Left lobe of liver (tissue), 2 donors: ENCODE measurements around the gene PLD4. TPM values are rescaled to one million over a fixed set of nuclear protein-coding genes. Genes with fewer than 3 reads are reported as not detected.
A peak's percentile ranks its signal among the peaks of the same experiment; 100 is the strongest.
"Not testable (repeated sequence)": the region's sequence is repeated elsewhere in the genome, so short reads cannot be mapped to it uniquely, and the experiment has no call there.

Experiments used
- ATAC-seq: fragments of 200-7000 bp; cut with Tn5 transposase; one replicate; pipeline ENCODE4 v1.9.1; 2020; ENCODE audit warnings: mild to moderate bottlenecking, moderate library complexity
- DNase-seq: peaks from one replicate; pipeline ENCODE4 v3.0.0-alpha.2; 2020; ENCODE audit warnings: low spot score
- total RNA-seq: library from RNA; stranded (reverse); gene quantifications from one replicate; pipeline ENCODE4 v1.2.1, GENCODE V29; 2021
- donor health status: DM: no; HTN: no; CAD: no; lungs with moderate emphysema.
- donor health status: DM: no; HTN: yes; CAD: no.

The PLD4 gene
- total RNA-seq, 1 donor from 2014 or later: not detected

DNA sequence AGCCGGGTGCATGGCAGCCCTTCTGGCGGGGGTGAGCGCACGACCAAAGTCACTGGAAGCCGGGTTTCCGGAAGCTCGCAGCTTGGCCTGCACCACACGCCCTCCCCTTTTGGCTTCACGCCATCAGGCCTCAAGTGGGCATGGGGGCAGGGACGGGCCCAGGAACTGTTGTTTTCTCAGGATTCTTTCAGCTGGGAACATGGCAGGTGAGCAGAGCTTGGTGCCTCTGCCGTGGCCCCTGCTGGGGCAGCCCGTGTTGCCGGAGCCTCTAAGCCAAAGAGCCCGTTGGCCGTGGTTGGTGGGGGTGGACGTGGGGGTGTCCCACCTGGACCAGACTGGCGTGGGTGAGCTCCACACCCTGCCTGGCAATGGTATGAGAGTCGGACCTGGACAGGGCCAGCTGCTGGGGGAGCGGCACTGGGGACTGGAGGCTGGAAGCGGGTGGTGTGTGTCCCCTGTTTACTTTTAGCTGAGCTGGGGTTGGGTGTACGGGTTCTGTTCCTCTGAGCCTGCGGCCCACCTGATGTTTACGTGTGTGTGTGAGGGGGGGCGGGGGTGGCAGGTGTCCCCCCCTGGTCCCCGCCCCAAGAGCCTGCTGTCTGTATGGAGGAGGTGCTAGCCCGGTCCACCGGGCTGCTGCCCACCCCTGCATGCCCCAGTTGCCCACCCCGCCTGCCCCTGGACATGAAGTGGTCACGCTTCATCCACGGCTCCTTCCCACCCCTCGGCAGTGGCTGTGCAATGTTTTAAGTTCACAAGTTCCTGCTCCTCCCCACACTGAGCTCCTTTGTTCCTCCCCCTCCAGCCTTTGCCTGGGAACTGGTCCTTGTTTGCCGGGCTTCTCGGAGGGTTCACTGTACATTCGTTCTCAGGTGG lies 28.7 kb upstream of the PLD4 start:
- ATAC-seq: peak; percentile 4
- DNase-seq: peak; percentile 49

DNA sequence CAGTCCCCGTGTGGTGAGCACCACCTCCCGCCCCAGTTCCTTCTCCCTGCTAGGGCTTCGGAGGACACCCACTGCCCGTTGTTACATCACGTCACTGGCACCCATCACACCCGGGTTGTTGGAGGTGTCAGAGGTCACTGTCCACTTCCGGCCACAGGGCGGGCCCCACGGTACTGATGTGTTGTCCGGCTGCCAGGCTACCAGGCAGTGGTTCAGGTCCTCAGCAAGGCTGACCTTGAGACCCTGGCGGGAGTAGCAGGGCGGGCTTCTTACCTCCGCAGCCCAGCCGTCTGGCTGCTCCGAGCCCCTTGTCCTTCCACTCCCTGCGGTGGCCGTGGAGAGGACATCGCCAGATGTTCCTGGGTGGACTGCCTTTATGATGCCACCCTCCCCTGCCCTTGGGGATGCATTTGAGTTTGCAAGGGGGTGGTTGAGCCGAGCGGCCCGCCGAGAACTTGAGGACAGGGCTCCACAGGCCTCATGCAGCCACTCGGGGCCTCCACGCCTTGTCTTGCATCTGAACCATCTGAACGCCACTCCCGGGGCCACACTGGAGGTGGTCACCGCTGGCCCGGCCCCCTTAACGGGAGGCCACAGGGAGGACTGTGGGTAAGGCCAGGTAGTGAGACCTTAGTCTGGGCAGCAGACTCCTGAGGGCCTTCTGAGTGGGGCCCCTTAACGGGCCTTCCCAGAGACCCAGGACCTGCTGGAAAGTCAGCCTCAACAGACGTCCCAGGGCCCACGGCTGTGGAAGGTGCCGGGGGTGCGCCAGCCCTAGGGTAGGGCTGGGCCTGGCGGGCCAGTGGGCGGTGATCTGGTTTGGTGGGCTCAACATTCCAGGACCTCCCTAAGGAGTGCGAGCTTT lies 27.1 kb upstream of the PLD4 start:
- ATAC-seq: no peak
- no peak for DNase-seq

DNA sequence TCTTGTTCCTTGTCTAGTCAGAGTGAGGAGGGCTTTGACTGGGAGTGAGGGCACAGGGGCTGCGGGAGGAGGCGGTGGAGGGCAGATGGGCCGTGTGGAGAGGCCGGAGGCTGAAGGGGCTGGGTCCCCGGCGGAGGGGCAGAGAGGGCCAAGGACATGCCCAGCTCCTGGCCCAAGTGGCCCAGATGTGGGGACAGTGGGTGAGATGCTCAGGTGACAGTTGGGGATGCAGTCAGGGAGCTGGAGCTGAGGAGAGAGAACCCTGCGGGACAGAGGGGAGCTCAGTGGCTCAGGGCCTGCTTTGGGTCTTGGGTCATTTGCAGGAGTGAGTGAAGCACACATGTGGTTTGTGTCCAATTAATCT lies 26.5 kb upstream of the PLD4 start:
- DNase-seq (no peak), ATAC-seq (no peak)

DNA sequence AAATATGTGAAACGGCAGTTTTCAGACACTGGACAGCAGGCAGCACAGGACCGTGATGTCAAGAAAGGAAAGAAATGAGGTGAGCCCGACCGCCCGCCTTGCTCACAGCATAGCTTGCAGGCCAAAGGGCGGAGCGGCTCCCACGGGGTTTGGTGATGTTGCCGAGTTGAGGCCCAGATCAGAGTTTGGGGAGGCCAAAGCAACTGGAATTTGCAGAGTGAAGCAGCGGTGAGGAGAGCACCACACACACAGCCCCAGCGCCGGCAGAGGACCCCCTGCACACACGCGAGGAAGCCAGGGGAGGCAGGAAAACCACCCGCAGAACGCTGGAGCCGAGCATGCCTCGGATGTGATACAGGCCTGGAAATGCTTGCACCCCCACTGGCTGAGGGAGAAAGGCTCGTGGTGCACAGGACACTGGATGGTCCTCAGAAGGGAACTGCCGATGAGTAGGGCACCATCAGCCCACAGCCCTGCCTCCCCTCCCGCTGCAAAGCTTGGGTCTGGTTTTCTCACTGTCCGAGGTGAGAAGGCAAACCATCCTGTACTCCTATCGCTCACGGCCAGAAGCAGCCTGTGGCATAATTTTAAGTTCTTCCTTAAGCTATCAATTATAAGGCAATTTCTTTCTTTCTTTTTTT lies 25.7 kb upstream of the PLD4 start:
- no peak for DNase-seq
- no peak for ATAC-seq

DNA sequence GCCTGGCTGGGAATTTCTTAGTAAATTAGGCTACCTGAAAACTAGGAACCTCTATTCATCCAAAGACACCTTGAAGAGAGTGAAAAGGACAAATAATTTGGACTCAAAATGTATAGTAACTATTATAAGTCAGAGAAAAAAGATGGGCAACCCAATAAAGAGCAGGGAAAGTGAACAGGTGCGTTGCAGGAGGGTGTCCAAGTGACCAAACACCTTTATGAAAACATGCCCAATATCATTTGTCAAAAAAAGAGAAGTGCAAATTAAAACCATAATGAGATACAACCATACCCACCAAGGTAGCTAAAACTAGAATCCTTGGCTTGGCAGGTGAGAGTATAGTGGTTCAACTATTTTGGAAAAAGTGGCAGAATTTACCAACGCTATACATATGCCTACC lies 24.9 kb upstream of the PLD4 start:
- ATAC-seq: no peak
- no peak for DNase-seq

DNA sequence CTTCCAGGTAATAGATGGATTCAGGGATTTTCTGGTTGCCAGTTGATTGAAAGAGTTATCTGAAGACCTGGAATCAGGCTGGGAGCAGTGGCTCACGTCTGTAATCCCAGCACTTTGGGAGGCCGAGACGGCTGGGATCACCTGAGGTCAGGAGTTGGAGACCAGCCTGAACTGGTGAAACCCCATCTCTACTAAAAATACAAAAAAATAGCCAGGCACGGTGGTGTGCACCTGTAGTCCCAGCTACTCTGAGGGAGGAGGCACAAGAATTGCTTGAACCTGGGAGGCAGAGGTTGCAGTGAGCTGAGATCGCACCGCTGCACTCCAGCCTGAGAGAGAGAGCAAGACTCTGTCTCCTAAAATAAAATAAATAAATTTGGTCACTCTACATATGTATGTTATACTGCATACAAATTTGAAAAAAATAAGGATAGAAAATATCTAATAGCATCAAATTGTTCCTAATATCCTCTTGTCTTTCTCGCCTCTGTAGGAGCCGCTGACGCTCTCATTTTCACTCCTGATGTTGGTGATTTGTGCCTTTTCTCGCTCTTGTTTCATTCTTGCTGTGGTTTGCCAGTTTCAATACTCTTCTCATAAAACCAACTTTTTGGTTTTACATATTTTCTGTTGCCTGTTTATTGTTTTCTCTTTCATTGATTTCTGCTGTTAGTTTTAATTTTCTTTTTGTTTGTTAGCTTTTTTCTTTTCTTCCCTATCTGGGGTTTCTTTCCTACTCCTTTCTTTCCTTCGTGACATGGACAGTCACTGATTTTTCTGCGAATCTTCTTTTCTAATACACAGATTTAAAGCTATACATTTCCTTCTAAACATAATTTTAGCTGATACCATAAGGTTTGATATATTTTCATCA lies 23.8 kb upstream of the PLD4 start:
- DNase-seq (no peak), ATAC-seq (no peak)

DNA sequence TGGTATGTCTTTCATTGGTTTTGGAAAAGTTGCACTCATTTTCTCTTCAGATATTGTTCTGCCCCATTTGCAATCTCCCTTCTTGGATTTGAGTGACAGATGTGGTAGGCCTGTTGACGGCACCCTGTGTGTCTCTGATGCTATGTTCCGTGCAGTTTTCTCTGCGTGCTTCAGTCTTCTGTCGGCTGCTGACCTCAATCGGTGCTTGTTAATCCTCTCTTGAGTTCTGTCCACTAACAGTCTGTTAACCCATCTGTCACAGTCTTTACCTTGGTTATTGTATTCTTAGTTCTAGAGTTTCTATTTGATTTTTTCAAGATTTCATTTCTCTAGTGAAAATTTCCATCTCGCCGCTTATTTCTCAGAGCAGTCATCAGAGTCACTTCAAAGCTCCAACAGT lies 20.7 kb upstream of the PLD4 start:
- no peak for ATAC-seq

DNA sequence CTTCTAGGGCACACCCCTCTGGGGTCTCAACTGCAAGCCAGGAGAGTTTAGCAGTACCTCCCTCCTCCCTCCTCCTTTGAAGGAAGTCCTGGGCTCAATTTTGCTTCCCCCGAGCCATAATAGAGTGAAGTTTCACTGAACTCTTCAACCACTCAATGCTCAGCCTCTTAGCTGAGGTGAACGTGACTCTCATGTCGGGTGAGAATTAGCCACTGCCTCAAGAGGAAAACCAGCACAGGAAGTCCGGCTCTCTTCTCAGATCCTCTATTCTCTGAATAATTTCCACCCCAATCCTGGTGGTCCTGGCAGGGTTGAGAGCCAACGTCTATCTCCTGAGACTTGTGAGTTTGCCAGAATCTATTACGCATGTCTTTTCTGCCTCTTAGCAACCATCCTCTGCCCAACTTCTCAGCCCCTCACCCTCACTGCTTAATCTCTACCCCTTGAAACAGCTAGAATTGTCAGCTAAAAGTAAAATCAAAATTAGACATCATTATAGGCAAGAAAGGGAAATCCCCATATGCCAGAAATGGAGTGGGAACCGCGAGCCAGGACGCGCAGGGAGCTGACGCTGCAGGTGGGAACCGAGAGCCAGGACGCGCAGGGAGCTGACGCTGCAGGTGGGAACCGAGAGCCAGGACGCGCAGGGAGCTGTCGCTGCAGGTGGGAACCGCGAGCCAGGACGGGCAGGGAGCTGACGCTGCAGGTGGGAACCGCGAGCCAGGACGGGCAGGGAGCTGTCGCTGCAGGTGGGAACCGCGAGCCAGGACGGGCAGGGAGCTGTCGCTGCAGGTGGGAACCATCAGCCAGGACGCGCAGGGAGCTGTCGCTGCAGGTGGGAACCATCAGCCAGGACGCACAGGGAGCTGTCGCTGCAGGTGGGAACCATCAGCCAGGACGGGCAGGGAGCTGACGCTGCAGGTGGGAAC lies 19.8 kb upstream of the PLD4 start:
- not testable (repeated sequence) for DNase-seq, ATAC-seq

More for the DNA sequence above, 20.7 kb upstream of the PLD4 start:
- DNase-seq: no peak

DNA sequence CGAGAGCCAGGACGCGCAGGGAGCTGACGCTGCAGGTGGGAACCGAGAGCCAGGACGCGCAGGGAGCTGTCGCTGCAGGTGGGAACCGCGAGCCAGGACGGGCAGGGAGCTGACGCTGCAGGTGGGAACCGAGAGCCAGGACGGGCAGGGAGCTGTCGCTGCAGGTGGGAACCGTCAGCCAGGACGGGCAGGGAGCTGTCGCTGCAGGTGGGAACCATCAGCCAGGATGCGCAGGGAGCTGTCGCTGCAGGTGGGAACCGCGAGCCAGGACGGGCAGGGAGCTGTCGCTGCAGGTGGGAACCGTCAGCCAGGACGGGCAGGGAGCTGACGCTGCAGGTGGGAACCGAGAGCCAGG lies 19.1 kb upstream of the PLD4 start:
- not testable (repeated sequence) for DNase-seq, ATAC-seq

DNA sequence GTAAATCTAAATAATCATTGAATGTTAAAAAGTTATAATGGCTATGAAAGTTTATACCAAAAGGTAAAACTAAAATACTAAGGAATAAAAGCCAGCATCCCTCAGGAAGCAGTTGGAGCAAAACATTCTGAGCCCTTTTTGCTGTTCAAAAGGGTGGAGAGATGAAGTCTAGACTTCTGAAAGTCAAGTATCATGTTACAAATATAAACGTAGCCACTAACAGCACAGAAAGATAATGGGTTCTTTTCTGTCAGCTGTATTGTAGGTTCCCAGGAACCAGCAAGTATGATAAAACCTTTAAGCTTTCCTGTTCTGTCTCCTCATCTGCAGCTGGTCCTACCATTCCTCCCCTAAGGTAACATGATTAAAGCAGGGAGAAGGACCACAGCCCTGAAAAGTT lies 16.4 kb upstream of the PLD4 start:
- DNase-seq (no peak), ATAC-seq (no peak)

DNA sequence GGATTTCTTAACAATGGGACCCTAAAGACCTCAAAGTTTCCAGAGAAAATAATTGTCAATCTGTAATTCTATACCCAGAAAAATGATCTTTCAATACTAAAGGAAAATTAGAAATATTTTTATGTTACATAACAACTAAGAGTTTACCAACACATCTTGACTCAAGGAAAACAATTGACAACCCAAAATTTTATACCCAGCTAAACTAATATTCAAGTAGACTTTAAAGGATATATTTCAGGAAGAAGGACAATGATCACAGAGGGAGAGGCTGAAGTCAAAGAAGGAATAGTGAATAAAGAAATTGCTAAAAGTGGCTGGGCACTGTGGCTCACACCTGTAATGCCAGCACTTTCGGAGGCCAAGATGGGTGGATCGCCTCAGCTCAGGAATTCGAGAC lies 12.6 kb upstream of the PLD4 start:
- no peak for ATAC-seq
- DNase-seq: no peak

DNA sequence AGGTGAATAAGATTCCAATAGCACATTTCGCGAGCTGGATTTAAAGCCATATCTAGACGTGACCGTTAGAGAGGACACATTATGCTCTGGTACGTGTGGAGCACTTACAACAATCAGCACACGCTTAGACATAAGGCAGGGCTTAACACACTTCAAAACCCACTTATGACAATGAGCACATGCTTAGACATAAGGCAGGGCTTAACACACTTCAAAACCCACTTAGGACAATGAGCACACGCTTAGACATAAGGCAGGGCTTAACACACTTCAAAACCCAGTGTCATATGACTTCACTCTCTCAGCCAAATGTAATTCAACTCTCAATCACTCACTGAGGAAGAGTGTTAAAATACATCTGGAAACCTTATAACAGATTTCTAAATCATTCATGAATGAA lies 11.2 kb upstream of the PLD4 start:
- DNase-seq (no peak), ATAC-seq (no peak)

DNA sequence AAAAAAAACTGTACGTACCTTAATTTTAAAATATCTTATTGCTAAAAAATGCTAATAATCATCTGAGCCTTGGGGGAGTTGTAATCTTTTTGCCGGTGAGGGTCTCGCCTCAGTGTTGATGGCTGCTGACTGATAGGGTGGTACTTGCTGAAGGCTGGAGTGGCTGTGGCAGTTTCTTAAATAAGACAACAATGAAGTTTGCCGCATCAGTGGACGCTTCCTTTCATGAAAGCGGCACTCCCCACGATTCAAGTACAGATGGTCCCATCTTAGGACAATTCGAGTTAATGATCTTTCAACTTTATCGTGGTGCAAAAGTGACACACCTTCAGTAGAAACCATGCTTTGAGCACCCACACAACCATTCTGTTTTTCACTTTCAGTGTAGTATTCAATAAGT lies 7.6 kb upstream of the PLD4 start:
- DNase-seq (no peak), ATAC-seq (no peak)

DNA sequence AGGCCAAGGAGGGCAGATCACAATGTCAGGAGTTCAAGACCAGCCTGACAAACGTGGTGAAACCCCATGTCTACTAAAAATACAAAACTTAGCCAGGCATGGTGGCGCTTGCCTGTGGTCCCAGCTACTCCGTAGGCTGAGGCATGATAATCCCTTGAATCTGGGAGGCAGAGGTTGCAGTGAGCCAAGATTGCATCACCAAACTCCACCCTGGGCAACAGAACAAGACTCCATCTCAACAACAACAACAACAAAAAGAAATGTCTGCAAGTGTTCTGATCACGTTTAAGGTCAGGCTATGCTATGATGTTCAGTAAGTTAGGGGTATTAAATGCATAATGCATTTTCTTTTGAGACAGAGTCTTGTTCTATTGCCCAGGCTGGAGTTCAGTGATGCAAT lies 6.7 kb upstream of the PLD4 start:
- DNase-seq: no peak
- no peak for ATAC-seq

DNA sequence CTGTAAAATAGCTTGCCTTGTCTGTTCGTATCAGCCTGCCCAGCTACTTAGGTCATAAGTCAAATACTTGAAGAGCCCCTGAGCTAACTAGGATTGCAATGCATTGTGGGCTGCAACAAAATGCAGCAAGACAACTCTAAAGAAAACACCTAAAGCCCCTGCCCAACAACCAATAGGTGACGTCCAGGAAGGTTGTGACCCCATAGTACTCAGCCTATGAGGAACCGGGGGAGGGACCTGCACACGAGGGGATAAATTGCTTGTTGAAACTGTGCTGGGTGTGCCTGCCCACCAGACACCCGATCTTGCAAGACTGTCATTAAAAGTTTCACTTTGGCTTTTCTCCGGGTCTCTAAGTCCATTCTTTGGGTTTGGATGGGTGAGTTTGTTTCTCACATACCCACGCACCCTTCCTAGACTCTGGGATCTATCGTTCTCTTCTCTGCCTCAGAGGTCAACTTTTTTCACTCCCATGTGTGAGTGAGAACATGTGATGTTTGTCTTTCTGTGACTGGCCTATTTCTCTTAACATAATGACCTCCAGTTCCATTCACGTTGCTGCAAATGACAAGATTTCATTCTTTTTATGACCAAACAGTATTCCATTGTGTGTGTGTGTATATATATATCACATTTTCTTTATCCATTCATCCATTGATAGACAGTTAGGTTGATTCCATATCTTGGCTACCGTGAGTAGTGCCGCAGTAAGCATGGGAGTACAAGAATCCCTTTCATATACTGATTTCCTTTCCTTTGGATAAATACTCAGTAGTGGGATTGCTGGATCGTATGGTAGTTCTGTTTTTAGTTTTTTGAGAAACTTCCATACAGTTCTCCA lies 5.3 kb upstream of the PLD4 start:
- ATAC-seq, DNase-seq: not testable (repeated sequence)

DNA sequence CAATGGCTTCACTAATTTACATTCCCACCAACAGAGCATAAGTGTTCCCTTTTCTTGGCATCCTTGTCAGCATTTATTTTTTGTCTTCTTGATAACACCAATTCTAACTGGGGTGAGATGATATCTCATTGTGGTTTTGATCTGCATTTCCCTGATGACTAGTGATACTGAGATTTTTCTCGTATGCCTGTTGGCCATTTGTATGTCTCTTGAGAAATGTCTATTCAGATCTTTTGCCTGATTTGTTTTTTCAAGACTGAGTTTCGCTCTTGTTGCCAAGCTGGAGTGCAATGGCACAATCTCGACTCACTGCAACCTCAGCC lies 4.7 kb upstream of the PLD4 start:
- ATAC-seq: no peak
- DNase-seq: no peak

DNA sequence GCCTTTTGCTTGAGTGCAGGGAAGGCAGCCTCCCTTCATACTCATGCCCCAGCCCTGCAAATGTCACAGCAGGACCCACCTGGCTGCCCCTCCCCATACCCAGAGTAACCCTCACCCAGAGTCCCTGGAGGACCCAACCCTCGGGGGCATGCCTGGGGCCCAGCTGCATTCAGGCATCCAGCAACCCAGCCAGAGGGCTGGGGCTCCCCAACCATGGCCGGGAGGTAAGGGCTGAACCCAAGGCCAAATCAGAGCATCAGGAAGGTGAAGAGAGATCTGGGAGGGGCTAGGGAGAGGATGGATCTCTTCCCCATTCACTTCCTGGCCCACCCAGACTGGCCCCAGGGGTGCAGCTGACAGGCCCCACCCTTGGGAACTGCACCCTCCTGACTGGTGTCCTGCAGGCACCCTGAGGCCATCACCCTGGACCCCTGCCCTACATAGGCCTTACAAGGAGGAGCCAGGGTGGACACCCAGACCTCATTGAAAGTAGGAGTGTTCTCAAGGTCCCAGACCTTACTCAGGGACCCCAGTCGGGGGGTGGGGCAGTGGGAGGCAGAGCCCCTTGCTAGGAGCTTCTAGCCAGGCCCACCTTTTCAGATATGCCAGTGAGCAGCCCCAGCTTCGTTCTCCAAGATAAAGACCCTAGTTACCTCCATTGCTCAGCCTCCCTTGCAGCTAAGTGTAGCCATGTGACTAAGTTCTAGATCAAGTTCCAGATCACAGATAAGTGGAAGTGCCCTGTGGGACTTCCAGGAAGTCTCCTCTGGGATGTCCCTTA lies 849 bp upstream of the PLD4 start:
- DNase-seq: no peak
- no peak for ATAC-seq

DNA sequence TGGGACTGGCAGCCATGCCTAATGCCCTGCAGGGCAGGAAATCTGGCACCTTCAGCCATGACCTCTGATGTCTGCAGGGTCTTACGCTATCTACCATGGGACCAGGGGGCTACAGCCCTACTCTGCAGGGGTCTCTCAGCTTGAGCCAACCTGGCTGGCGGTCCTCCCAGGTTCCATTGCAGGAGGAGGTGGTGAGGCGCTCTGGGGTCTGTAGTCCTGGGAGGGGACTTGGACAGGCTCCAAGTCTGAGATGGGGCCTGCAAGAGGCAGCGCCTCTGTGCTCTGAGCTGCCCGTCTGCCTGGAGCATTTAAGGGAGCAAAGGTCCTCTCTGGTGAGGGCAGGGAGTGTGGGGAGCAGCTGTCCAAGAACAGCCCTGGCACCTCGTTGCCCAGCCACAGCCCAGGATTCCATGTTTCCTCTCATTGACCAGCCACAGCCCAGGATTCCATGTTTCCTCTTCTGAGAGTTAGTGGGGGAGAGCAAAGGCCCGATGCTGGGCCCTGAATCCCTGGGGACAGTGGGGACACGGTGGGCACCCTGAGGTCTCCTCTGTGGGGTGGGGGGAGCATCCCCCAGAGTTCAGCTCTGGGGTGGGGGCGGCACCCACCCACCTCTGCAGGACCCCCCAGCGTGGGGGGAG lies 655 bp downstream of the PLD4 start:
- peak; percentile 36 for DNase-seq

More for the DNA sequence above, 655 bp downstream of the PLD4 start:
- no peak for ATAC-seq
